ENCODE measurements around the gene EFNB2.

GRCh38 chr13:106568299-106569003 lies 33.0 kb upstream of the EFNB2 start:
- no peak for TF ChIP-seq CTCF (IDR thresholded peaks at IDR 0.05)
- no peak for TF ChIP-seq POLR2A (IDR thresholded peaks at IDR 0.05; ENCODE audit: low read depth)

Measured in esophagus muscularis mucosa (tissue), 3 donors.